MV-4-11 (cell line): ENCODE results near the gene ZDHHC19.
"Not testable (repeated sequence)": the region's sequence is repeated elsewhere in the genome, so short reads cannot be mapped to it uniquely, and the experiment has no call there.

Source experiments
- DNase-seq: peaks from one replicate; lab custom pipeline; 2025; lab: John Stamatoyannopoulos, UW

The ZDHHC19 gene

DNA sequence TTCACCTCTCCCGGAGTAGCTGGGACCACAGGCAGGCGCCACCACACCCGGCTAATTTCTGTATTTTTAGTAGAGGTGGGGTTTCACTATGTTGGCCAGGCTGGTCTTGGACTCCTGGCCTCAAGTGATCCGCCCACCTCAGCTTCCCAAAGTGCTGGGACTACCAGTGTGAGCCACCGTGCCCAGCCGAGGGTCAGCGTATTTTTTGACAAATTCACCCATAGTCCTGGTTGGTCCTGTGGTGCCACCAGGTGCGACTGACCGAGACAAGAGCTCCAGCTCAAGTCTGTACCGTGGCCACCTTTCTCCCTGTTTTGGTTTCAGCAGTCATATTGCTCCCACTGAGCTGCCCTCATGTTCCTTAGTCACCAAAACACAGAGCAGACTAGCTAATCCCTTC, 13.9 kb upstream of the ZDHHC19 start:
- no peak for DNase-seq

DNA sequence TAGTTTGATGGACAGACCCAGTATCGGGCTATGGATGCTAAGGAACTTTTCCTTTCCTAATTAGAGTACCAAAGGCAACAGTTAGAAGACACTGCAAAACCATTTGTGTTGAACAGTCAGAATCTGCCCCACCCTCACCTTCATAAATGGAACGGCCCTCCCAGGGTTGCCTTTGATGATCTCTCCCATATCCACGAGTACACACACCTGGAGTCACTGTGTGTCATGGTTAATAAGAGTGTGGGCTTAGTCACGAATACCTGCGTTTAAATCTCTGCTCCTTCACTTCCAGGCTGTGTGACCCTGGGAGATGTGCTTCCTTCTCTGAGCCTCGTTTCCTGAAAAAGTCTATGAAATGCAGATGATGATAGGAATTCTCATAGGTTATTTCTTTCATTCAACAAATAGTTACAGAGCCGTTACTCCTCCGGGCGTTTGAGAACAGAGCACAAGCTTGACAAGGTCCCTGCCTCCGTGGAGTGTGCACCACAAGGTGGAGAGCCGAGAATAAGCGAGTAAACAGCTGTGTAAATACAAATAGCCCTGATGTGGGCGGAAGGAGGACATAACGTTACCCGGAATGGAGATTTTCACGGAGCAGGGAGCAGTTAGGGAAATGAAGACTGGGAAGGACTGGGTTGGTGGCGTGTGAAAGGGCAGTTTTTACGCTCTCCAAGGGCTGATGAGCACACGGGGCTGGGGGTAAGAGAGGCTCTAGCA, 11.8 kb upstream of the ZDHHC19 start:
- no peak for DNase-seq

DNA sequence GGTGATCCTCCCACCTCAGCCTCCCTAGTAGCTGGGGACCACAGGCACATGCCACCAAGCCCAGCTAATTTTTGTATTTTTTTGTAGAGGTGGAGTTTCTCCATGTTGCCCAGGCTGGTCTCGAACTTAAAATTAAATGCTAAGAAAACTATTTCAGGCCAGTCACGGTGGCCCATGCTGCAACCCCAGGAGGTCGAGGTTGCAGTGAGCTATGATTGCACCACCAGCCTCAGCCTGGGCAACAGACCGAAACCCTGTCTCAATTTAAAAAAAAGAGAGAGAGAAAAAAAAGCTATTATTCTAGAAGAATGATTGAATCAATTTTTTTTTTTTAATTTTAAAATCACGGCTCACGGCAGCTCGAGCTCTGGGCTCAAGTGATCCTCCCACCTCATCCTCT, 9.8 kb upstream of the ZDHHC19 start:
- peak; percentile 75 for DNase-seq

DNA sequence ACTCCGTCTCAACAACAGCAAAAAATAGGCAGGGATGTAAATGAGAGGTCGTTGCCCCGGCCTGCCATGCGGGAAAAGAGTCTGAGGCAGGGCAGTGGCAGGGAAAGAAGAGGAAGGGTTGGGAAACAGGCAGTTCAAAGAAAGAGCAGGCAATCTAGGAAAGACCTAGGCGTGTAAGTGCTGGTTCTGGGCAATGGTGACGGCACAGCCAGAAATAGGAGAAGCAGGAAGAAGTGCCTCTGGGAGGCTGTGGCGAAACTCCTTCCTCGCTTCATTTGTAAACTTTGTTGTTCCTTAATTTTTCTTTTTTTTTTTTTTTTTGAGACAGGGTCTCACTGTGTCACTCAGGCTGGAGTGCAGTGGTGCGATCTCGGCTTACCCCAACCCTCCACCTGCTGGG, 9.4 kb upstream of the ZDHHC19 start:
- peak; percentile 88 for DNase-seq

DNA sequence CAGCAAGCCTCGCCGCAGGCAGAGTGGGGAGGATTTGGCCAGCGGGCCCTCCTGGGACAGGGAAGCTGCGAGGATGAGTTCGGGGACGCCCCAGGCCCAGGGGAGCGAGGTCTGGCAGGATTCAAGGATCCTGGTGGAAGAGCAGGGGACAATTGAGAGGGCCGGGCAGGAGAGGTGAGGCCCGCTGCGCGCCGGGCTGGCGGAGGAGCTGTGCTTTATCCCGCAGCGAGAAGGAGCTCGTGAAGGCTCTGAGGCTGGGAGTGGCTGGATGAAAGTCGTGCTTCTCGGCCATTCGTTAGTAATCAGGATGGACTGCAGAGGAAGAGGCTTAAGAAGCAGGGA, 8.7 kb upstream of the ZDHHC19 start:
- no peak for DNase-seq

DNA sequence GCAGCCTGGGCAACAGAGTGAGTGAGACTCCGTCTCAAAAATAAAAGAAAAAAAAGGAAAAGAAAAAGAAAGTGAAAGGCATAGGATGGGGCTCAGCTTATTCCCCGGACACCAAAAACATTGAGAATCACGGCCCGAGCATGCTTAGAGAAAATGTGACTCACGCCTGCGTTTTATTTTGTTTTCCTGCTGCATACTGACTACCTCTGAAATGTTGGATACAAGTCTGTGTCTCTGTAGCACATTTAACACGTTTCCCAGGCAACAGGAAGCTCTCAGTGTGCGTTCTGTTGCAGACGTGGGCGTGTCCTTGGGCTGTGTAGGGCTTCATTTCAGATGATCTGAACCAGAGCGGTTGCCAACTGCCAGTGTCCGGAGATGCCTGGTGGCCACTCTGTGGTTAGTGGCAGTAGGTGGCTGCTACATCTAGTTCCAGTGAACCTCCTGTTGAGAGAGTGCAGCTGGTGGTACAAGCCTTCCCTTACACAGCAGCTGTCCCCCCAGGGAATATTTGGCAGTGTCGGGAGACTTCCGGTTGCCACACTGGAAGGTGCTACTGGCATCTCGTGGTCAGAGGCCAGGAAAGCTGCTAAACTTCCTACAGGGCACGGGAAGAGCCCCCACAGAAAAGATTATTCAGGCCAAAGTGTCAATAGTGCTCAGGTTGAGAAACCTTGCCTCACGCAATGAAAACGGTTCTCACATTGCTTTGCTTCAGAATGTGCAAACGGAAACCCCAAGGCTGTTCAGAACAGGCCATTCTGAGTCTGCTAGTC, 8.2 kb upstream of the ZDHHC19 start:
- DNase-seq = peak; percentile 91

DNA sequence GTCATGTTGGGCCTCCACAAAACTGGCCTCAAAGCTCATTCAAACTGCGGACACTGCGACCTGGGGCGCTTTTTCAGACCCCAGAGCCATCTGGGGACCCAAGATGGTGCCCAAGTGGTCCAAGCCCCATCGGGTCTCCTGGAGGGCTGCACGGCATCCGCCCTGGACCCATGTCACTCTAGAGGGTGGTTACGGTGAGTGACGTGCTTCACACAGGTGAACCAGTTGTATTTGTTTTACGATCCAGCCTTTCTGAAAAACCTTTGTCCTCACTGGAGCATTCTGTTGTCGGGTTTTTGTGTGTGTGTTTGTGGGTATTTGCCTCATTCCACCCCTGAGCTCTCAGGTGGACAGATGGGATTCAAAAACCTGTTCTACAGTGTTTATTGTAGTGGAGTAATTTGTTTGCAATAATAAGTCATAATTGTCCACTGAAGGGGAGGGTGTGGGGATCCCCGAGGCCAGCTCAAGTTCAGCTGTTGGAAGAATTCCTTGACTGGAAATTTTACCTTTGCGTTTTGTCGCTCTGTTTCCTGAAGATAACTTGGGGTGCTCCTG, 7.0 kb upstream of the ZDHHC19 start:
- DNase-seq = no peak

DNA sequence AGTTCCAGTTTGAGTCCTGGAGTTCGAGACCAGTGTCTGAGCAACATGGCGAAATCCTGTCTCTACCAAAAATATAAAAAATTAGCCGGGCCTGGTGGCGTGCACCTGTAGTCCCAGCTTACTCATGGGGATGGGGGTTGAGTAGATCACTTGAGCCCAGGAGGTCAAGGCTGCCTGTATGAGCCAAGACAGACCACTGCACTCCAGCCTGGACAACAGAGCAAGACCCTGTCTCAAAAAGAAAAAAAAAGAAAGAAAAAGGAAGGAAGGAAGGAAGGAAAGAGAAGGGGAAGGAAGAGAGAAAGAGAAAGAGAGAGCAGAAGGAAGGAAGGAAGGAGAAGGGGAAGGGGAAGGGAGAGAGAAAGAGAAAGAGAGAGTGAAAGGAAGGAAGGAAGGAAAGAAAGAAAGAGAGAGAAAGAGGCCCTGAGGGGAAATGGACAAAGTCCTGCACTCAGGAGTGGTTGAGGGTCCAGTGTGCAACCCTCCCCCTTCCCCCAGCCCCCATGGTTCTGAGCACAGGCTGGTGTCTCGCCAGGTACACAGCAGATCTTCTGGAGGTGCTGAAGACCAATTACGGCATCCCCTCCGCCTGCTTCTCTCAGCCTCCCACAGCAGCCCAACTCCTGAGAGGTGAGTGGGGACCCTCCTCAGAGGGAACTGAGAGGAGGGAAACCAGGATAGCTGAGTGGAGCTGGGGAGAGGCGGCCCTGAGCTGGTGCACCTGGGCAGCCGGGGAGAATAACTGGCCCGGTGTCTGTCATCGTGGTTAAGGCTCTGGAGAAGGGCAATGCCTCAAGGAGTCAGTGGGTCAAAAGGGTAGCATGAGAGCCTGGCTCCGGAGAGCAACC, 6.3 kb upstream of the ZDHHC19 start:
- no peak for DNase-seq

DNA sequence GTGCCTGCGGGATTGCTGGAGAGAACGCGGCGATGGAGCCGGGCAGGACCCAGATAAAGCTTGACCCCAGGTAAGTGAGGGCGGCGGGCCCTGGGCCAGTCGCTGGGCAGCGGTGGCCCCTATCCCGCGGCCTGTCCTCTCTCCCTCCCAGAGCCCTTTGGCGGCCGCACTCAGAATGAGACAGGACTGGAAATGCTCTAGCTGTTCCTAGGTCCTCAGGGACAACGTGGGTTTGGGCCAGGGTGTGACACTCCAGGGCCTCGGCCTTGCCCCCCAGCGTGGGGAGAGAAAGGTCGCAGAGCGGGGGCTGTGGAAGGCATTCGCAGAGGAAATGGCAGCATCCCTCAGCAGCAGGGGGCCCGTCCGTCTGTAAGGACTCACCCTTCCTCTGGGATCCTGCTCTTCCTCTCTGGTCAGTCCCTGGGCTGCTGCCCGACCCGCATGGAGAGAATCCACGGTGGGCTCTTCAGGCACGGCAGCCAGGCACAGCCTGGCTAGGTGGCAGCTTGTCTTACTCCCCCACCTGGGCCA, 5.5 kb upstream of the ZDHHC19 start:
- DNase-seq = no peak

DNA sequence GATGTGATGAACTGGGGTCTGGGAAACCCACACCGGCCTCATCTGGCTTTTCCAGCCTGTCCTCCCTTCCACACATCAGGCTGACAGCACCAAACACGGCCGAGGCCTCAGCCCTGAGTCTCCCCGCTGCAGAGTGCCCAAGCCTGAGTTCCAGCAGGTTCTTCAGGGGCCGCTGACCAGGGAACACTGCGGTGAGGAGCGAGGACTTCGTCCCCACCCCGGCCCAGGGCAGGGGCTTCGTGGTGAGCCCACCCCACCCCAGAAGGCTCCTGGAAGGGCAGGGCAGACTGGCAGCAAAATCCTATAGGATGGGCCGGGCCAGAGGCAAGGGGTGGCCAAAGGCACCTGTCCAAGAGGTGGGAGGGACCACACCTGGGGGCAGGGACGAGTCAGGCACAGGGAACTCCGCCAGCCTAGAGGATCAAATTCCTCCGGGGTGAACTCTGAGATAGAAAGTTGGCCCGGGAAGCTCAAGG, 4.9 kb upstream of the ZDHHC19 start, which contains the start of gene SLC51A:
SLC51A (plus strand) TSS at position 446 of the 476 bp plus-strand sequence. CDS start 179 bp downstream, outside the sequence.
- DNase-seq = no peak

DNA sequence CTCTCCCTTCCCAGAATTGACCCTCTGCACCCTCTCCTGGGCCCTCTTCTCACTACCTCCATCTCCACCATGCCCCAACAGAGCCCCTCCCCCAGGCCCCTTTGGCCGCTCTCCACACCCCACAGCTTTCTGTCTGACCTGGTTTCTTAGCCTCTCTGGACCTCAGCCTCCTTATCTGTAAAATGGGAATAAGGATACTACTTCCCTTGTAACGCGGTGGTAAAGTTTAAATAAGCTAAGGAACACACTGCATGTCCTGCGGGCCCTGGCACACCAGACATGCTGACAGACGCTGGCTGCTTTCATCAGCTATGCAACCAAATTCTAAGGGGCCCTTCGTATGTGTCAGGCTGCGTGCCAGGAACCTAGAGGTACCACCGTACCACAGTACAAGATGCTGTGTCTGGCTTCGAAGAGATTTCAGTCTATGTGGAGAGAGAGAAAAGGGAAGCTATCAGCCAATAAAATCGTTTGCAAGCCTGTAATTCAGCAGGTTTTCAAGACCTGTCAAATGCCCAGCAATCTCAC, 4.4 kb upstream of the ZDHHC19 start:
- DNase-seq = no peak

DNA sequence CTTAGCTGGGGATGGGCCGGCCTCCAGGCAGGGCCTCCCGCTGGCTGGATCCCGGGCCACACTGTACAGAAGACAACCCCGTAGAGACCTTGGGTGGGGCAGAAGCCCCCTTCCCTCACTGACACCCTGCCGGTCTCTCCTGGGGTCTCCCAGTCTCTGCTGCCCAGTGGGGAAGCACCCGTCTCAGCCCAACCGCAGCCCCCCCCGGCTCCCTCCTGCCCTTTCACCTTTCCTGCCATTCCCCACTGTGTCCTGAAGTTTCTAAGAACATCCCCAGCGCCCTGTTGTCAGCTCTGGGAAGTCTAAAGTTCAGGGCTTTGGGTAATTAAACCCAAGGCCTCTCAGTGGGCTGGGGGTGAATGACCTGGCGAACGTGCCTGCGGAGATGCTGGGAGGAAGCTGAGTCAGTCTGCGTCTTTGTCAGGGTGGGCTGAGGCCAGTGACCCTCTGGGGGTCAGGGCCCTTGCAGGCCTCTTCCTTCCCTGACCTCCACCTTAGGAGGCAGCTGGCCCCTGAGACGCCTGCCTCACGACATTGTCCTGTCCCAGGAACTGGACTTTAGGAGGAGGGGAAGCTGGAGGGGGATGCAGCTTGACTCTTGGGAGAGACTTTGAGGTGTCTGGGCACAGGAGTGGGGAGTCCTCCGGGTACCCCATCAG, 3.7 kb upstream of the ZDHHC19 start:
- no peak for DNase-seq

DNA sequence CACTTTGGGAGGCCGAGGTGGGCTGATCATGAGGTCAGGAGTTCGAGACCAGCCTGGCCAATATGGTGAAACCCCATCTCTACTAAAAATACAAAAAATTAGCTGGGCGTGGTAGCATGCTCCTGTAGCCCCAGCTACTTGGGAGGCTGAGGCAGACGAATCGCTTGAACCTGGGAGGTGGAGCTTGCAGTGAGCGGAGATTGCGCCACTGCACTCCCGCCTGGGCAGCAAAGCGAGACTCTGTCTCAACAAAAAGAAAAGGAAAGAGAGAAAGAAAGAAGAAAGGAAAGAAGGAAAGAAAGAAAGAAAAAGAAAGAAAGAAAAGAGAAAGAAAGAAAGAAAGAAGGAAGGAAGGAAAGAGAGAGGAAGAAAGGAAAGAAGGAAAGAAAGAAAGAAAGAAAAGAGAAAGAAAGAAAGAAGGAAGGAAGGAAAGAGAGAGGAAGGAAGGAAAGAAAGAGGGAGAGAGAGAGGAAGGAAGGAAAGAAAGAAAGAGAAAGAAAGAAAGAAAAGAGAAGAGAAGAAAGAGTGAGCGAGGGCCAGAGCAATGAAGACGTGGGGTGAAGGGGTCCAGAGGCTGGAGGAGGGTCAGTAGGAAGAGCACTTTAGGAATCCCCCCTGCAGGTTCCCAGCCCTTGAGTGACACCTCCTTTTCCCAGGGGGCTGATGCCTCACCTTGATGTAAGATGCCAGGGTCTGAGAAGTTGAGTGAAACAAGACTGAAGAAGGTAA, 1.1 kb downstream of the ZDHHC19 start:
- not testable (repeated sequence) for DNase-seq

DNA sequence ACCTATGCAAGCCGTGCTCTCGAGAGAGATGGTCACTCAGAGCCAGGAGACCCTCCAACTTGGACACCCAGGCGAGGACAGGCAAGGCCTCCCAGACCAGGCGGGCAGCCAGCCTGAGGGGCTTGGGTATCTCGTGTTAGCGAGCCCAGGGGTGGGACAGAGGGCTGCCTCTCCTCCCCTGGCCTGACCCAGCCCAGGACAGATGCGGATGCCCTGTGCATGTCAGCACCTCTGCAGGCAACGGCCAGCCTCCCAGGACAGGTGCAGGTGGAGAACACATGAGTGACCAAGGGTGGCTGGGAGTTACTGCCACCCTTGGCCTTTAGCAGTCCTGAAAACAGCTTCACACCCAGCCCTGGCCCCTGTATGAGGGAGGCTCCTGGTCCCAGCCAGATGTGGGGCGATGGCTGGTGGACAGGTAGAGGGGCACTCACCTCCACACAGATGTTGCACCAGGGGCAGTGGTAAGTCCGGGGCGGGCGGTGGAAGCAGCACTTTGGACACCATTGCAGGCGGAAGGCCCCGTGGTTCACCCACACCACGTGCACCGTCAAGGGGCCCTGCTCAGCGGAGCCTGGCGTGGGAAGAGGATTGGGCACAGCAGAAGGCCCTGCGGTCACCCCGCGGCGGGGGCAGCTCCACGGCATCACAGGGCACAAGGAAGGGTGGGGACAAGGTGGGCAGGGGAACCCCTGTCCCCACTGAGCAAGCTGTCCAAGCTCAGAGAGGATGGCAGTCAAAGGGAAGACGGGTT, 2.1 kb downstream of the ZDHHC19 start:
- no peak for DNase-seq

DNA sequence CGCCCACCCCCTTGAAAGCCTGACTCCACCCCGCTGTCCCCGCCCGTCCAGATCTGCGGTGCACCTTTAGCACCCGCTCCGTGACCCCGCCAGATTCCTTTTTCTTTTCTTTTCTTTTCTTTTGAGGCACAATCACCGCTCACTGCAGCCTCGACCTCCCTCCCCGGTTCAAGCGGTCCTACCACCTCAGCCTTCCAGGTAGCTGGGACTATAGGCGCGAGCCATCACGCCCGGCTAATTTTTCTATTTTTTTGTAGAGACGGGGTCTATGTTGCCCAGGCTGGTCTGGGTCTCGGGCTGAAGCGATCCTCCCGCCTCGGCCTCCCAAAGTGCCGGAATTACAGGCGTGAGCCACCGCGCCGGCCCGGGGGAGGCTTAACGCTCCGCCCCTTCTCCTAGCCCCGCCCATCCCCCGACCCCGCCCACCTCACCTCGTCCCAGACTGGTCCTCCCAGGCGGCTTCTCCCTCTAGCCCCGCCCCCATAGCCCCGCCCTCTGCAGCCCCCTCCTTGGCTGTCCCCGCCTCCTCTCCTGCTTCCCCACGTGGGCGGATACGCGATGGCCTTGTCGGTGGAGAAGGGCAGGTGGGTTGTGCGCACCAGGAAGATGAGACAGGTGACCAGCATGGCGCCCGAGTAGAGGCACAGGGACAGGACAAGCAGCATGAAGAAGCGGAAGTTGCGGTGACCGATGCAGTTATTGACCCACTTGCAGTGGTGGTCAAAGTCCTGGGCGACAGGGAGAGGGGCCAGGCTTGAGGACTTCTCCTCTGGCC, 3.2 kb downstream of the ZDHHC19 start:
- no peak for DNase-seq

DNA sequence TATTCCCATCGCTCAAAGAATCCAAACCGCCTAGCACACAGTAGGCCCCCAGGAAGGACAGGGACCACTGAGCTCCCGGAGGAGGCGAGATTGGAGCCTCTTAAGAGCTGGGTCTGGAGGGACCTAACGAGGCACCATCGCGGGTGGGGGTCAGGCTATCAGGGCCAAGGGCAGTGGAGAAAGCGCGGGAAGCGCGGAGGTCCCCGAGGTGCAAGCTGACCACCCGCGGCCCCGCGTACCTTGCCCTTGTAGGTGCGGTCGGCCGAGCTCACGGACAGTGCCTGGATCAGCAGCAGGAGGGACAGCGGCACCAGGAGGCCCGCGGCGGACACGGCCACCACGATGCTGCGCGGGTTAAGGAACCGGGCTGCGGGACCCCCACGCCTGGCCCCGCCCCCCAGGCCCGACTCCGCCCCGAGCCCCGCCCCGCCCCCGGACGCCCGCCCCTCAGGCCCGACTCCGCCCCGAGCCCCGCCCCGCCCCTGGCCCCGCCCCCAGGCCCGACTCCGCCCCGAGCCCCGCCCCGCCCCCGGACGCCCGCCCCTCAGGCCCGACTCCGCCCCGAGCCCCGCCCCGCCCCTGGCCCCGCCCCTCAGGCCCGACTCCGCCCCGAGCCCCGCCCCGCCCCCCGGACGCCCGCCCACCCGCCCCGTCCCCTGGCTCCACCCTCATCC, 3.9 kb downstream of the ZDHHC19 start:
- DNase-seq = no peak

DNA sequence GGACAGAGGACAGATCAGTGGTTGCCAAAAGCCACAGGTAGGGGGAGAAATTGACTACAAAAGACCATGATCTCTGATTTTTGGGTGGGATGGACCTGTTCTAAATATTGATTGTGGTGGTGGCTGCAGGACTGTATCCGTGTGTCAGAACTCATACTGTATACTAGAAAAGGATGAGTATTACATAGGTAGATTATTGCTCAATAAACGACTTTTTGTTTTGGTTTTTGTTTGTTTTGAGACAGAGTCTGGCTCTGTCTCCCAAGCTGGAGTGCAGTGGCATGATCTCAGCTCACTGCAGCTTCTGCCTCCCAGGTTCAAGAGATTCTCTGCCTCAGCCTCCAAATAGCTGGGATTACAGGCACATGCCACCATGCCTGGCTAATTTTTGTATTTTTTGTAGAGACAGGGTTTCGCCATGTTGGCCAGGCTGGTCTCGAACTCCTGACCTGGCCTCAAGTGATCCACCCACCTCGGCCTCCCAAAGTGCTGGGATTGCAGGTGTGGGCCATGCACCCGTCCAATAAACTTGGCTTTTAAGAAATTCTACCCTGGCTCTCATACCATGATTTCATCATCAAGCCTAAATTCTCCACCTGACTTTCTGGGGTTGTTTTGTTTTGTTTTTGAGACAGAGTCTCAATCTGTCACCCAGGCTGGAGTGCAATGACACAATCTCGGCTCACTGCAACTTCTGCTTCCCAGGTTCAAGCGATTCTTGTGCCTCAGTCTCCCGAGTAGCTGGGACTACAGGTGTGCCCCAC, 5.6 kb downstream of the ZDHHC19 start:
- not testable (repeated sequence) for DNase-seq

DNA sequence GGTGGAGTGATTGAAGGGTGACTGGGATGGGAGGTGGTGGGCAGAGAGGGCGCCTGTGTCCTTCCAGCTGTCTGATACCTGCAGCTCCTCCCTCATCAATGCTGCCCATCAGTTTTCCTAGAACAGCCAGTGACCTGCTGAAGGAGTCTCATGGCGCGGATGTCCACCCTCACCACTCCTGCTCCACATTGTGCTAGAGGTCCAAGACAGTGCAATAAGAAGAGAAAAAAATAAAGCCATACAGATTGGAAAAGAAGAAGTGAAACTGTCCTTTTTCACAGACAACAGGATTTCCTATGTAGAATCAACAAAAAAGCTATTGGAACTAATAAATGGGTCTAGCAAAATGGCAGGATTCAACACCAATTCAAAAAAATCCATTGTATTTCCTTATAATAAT, 7.4 kb downstream of the ZDHHC19 start:
- peak; percentile 82 for DNase-seq
